B cell (primary cell): ENCODE data around the gene FBN2. TPM values are rescaled to one million over a fixed set of nuclear protein-coding genes. Genes with fewer than 3 reads are reported as not detected.

Experiments used
- ATAC-seq: fragments of 200-7000 bp; cut with Tn5 transposase; one replicate; pipeline ENCODE4 v1.10.0; 2021; ENCODE audit warnings: low read depth, mild to moderate bottlenecking, moderate number of reproducible peaks, moderate library complexity
- CTCF ChIA-PET: fragments of 350-600 bp; sonication (Branson Sonifier 250); formaldehyde crosslinking; loops from one replicate; lab custom pipeline; 2021; ENCODE audit warnings: antibody characterized with exemption, inconsistent platforms; lab: Charles Lee
- POLR2A ChIA-PET: fragments of 350-600 bp; sonication (Branson Sonifier 250); formaldehyde crosslinking; loops from one replicate; lab custom pipeline; 2021; ENCODE audit warnings: antibody characterized with exemption; lab: Charles Lee
- DNase-seq: peaks from one replicate; pipeline ENCODE4 v3.0.0; 2013
- H2AFZ ChIP-seq: 2 replicates; pipeline ENCODE4 v1.6.1; 2012; ENCODE audit warnings: mild to moderate bottlenecking, low read depth, low read length; ENCODE audit not compliant: insufficient read depth, poor library complexity, severe bottlenecking
- H3K27ac ChIP-seq, 2 donors: 1 replicate in 1 of 2; 2 replicates in 1 of 2; pipeline ENCODE4 v1.5.1; 2012 to 2013; ENCODE audit warnings: low read length in 2 of 2, mild to moderate bottlenecking in 2 of 2, moderate library complexity in 1 of 2
- H3K27me3 ChIP-seq, 4 experiments: fragments of 200-600 bp in 1 of 4; sonication (generic) in 1 of 4; replicated peaks in 1 of 4; 1 replicate in 2 of 4; 2 replicates in 2 of 4; pipeline versions ENCODE4 v1.6.1 to v1.7.0; 2013 to 2016; ENCODE audit warnings: low read length in 3 of 4, mild to moderate bottlenecking in 2 of 4, mixed read lengths in 1 of 4, moderate library complexity in 1 of 4; ENCODE audit not compliant: insufficient read depth in 4 of 4, control insufficient read depth in 3 of 4; ENCODE audit errors: control extremely low read depth in 1 of 4
- H3K36me3 ChIP-seq, 2 experiments: replicated peaks in 1 of 2; 1 replicate in 1 of 2; 2 replicates in 1 of 2; pipeline versions ENCODE4 v1.6.1 to v1.7.1; 2013; ENCODE audit warnings: low read length in 1 of 2; ENCODE audit not compliant: insufficient read depth in 2 of 2, control insufficient read depth in 1 of 2; ENCODE audit errors: control extremely low read depth in 1 of 2, extremely low read depth in 1 of 2
- H3K4me1 ChIP-seq, 2 donors: fragments of 200-600 bp in 1 of 2; sonication (generic) in 1 of 2; 1 replicate in 1 of 2; 2 replicates in 1 of 2; pipeline versions ENCODE4 v1.5.1 to v1.6.1; 2013 to 2017; ENCODE audit warnings: low read length in 2 of 2; ENCODE audit not compliant: control insufficient read depth in 2 of 2, insufficient read depth in 2 of 2
- H3K4me2 ChIP-seq: replicated peaks from 2 replicates; pipeline ENCODE3; 2012; ENCODE audit warnings: mild to moderate bottlenecking, low read depth, low read length; ENCODE audit not compliant: poor library complexity, severe bottlenecking
- H3K4me3 ChIP-seq, 5 experiments: fragments of 200-600 bp in 1 of 5; sonication (generic) in 1 of 5; 1 replicate in 3 of 5; 2 replicates in 2 of 5; pipeline versions ENCODE4 v1.5.1 to v1.7.0; 2011 to 2016; ENCODE audit warnings: low read length in 4 of 5, mild to moderate bottlenecking in 4 of 5, low read depth in 2 of 5, control low read depth in 1 of 5, moderate library complexity in 1 of 5; ENCODE audit not compliant: insufficient read depth in 1 of 5; ENCODE audit errors: control extremely low read depth in 1 of 5, extremely low read depth in 1 of 5
- H3K79me2 ChIP-seq: fragments of 200-600 bp; sonication (generic); one replicate; pipeline ENCODE4 v1.6.0; 2016; ENCODE audit warnings: low read length; ENCODE audit not compliant: control insufficient read depth, insufficient read depth
- H3K9ac ChIP-seq: fragments of 200-600 bp; sonication (generic); 2 replicates; pipeline ENCODE4 v1.6.1; 2017; ENCODE audit warnings: mild to moderate bottlenecking, low read length, moderate library complexity
- H3K9me3 ChIP-seq, 3 donors: one replicate each; pipeline versions ENCODE4 v1.6.1 to v1.7.1; 2013; ENCODE audit warnings: low read length in 2 of 3; ENCODE audit not compliant: control insufficient read depth in 2 of 3, insufficient read depth in 1 of 3; ENCODE audit errors: control extremely low read depth in 1 of 3
- H4K20me1 ChIP-seq: 2 replicates; pipeline ENCODE4 v1.6.0; 2012; ENCODE audit warnings: mild to moderate bottlenecking, low read length; ENCODE audit not compliant: insufficient read depth, control insufficient read depth, poor library complexity, severe bottlenecking
- H3K27ac Mint-ChIP-seq: one replicate; pipeline ENCODE4 v1.8.0; 2021; ENCODE audit warnings: mixed read lengths
- H3K27me3 Mint-ChIP-seq: one replicate; pipeline ENCODE4 v1.8.0; 2021; ENCODE audit warnings: mixed read lengths
- H3K4me1 Mint-ChIP-seq: one replicate; pipeline ENCODE4 v1.8.0; 2021; ENCODE audit warnings: mixed read lengths
- H3K4me3 Mint-ChIP-seq: one replicate; pipeline ENCODE4 v1.8.0; 2021; ENCODE audit warnings: mixed read lengths
- H3K9me3 Mint-ChIP-seq: one replicate; pipeline ENCODE4 v1.8.0; 2022; ENCODE audit warnings: mixed read lengths; ENCODE audit not compliant: insufficient read depth
- CTCF ChIP-seq: fragments of 200-600 bp; IDR thresholded peaks from one replicate; pipeline ENCODE4 v1.8.0; 2022; ENCODE audit warnings: antibody characterized with exemption, mild to moderate bottlenecking
- EZH2 ChIP-seq: IDR thresholded peaks from 2 replicates; pipeline ENCODE4 v1.6.1; 2012; ENCODE audit warnings: borderline replicate concordance, low read depth, mild to moderate bottlenecking, moderate library complexity, low read length; ENCODE audit not compliant: insufficient read depth, poor library complexity, severe bottlenecking
- intact Hi-C: fragments of 100-400 bp; cut with micrococcal nuclease; formaldehyde crosslinking; loops from one replicate; pipeline ENCODE4 v1.10.0; 2022
- polyA plus RNA-seq: library from polyadenylated mRNA; depleted of rRNA; stranded (reverse); fragments of >200 nt; gene quantifications from 2 replicates; pipeline ENCODE4 v1.2.3, GENCODE V29; 2012
- small RNA-seq: library from RNA; depleted of rRNA; stranded (forward); fragments of <200 nt; gene quantifications from one replicate; pipeline ENCODE3, GENCODE V24; 2012; ENCODE audit warnings: low replicate concordance, low read depth; ENCODE audit not compliant: insufficient read length
- total RNA-seq, 2 donors: library from RNA; stranded (reverse); fragments of 120-200 nt in 1 of 2; gene quantifications; 1 replicate in 1 of 2; 2 replicates in 1 of 2; pipeline versions ENCODE4 v1.2.3 to v1.2.4, GENCODE V29; 2013 to 2022

Gene FBN2
- total and polyA plus RNA-seq, 2 donors (not counting 1 experiment from before 2014, with no cell fraction given), result 0.03 TPM; not detected in 1

GRCh38 chr5:128208436-128208835, 329.6 kb downstream of the FBN2 start:
- Histone ChIP-seq H3K9ac (no peak overlapping the region), H3K9me3 (no peaks in the 10 kb centered on the region), H2AFZ (no peak overlapping the region), H3K4me1 (no peaks in the 10 kb centered on the region), H3K4me2 (no peak overlapping the region), H3K36me3 (no peaks in the 10 kb centered on the region), H4K20me1 (no peaks in the 10 kb centered on the region), H3K27me3 (peaks cover 0 to 1% (median 0%) of the 10 kb centered on the region in 4 experiments), H3K27ac (no peak overlapping the region), H3K4me3 (no peak overlapping the region), H3K79me2 (no peaks in the 10 kb centered on the region)
- CTCF ChIA-PET, result interaction anchor here (0.9 kb wide), 1 partner anchor 9 kb away, joined by 3 read pairs; no protein-coding TSS in a partner anchor
- Mint-ChIP-seq H3K4me1 (no peaks in the 10 kb centered on the region), H3K27ac (no peak overlapping the region), H3K9me3 (no peaks in the 10 kb centered on the region), H3K4me3 (no peak overlapping the region), H3K27me3 (no peaks in the 10 kb centered on the region)
- POLR2A ChIA-PET, result no interaction called here
- intact Hi-C loops, result no loop called here
- TF ChIP-seq CTCF, result no peak
- TF ChIP-seq EZH2, result no peak
- DNase-seq (no peak), ATAC-seq (no peak)

Small RNA genes within 50 kb of the gene (small RNA-seq; reads per million reads assigned to genes)
- gene RF00019, result not detected
